Naive B cell (primary cell): ENCODE data around the gene RDM1. TPM values are rescaled to one million over a fixed set of nuclear protein-coding genes. Genes with fewer than 3 reads are reported as not detected.
A peak's percentile ranks its signal among the peaks of the same experiment; 100 is the strongest.

Experiments
- ATAC-seq, 2 donors: fragments of 150-1000 bp; cut with Tn5 transposase; 2 replicates each; pipeline ENCODE4 v1.10.0; 2021; ENCODE audit warnings: low read depth in 2 of 2, mild to moderate bottlenecking in 2 of 2, moderate library complexity in 2 of 2
- DNase-seq: peaks from one replicate; pipeline ENCODE4 v3.0.0; 2022
- H3K27ac Mint-ChIP-seq, 6 donors: one replicate each; pipeline ENCODE4 v1.8.0; 2020 to 2022; ENCODE audit warnings: mild to moderate bottlenecking in 6 of 6, mixed read lengths in 6 of 6, moderate library complexity in 5 of 6, inconsistent platforms in 2 of 6
- H3K27me3 Mint-ChIP-seq, 3 donors: one replicate each; pipeline ENCODE4 v1.8.0; 2021 to 2022; ENCODE audit warnings: mixed read lengths in 3 of 3, mild to moderate bottlenecking in 1 of 3
- H3K36me3 Mint-ChIP-seq, 2 donors: one replicate each; pipeline ENCODE4 v1.8.0; 2020 to 2022; ENCODE audit warnings: mixed read lengths in 2 of 2, inconsistent platforms in 1 of 2, mild to moderate bottlenecking in 1 of 2
- H3K4me1 Mint-ChIP-seq, 3 donors: one replicate each; pipeline ENCODE4 v1.8.0; 2020 to 2022; ENCODE audit warnings: mixed read lengths in 3 of 3, inconsistent platforms in 1 of 3, mild to moderate bottlenecking in 1 of 3, moderate library complexity in 1 of 3
- H3K4me3 Mint-ChIP-seq, 8 donors: one replicate each; pipeline ENCODE4 v1.8.0; 2020 to 2022; ENCODE audit warnings: mild to moderate bottlenecking in 8 of 8, mixed read lengths in 8 of 8, moderate library complexity in 8 of 8, inconsistent platforms in 2 of 8
- H3K9me3 Mint-ChIP-seq, 7 donors: one replicate each; pipeline ENCODE4 v1.8.0; 2020 to 2022; ENCODE audit warnings: mixed read lengths in 7 of 7, mild to moderate bottlenecking in 5 of 7, inconsistent platforms in 2 of 7, moderate library complexity in 1 of 7
- polyA plus RNA-seq, 6 donors: library from polyadenylated mRNA; unstranded; fragments of 300-500 nt; fragmentation: Illumina TruSeq; gene quantifications; one replicate each; pipeline ENCODE4 v1.2.3, GENCODE V29; 2021; ENCODE audit warnings: low read depth in 6 of 6

RDM1 gene
- polyA plus RNA-seq, 6 donors from 2014 or later: not detected

GRCh38 chr17:35889818-35890773 lies 40.5 kb downstream of the RDM1 start:
- no peak for DNase-seq
- no peak for ATAC-seq
- H3K4me1 Mint-ChIP-seq: peaks cover 0 to 4% (median 0%) of the 10 kb centered on the region in 3 donors
- peaks cover 0 to under 1% (median 0%) of the 10 kb centered on the region in 3 donors for H3K27me3 Mint-ChIP-seq
- H3K27ac Mint-ChIP-seq: no peak overlapping the region
- no peaks in the 10 kb centered on the region for H3K36me3 Mint-ChIP-seq
- no peaks in the 10 kb centered on the region for H3K9me3 Mint-ChIP-seq
- no peak overlapping the region for H3K4me3 Mint-ChIP-seq

GRCh38 chr17:35889241-35889640 lies 41.3 kb downstream of the RDM1 start:
- no peaks in the 10 kb centered on the region for H3K36me3 Mint-ChIP-seq
- no peak for DNase-seq
- H3K27me3 Mint-ChIP-seq: no peaks in the 10 kb centered on the region
- H3K4me3 Mint-ChIP-seq: no peak overlapping the region
- H3K9me3 Mint-ChIP-seq: no peaks in the 10 kb centered on the region
- no peak for ATAC-seq
- H3K27ac Mint-ChIP-seq: peak overlapping the region in 2 of 6 donors; percentile 20 to 62
- peaks cover 0 to 4% (median 0%) of the 10 kb centered on the region in 3 donors for H3K4me1 Mint-ChIP-seq

GRCh38 chr17:35879773-35880654 lies 50.6 kb downstream of the RDM1 start, which contains the start of gene CCL5:
CCL5 (minus strand) TSS chr17:35880360.
- Mint-ChIP-seq H3K36me3 (no peaks in the 10 kb centered on the region), H3K9me3 (no peaks in the 10 kb centered on the region), H3K27ac (peak within 1 kb of the TSS in 3 of 6 donors; percentile 9 to 54 (median 10)), H3K27me3 (peaks cover 0 to 6% (median 0%) of the 10 kb centered on the region in 3 donors), H3K4me3 (peak within 1 kb of the TSS in 5 of 8 donors; percentile 10 to 44 (median 37)), H3K4me1 (peaks cover 14 to 17% (median 15%) of the 10 kb centered on the region in 3 donors)
- no peak for DNase-seq
- ATAC-seq: peak; percentile 52 to 64

GRCh38 chr17:35878361-35878760 lies 52.2 kb downstream of the RDM1 start:
- Mint-ChIP-seq H3K4me3 (peak overlapping the region in 1 of 8 donors; percentile 20), H3K4me1 (peaks cover 14 to 17% (median 15%) of the 10 kb centered on the region in 3 donors), H3K36me3 (no peaks in the 10 kb centered on the region), H3K27me3 (peaks cover 0 to 6% (median 0%) of the 10 kb centered on the region in 3 donors), H3K9me3 (no peaks in the 10 kb centered on the region), H3K27ac (no peak overlapping the region)
- no peak for DNase-seq
- ATAC-seq: no peak

GRCh38 chr17:35877345-35878029 lies 53.1 kb downstream of the RDM1 start:
- Mint-ChIP-seq H3K27ac (peak overlapping the region in 1 of 6 donors; percentile 64), H3K9me3 (no peaks in the 10 kb centered on the region), H3K4me3 (no peak overlapping the region), H3K27me3 (peaks cover 0 to 6% (median 0%) of the 10 kb centered on the region in 3 donors), H3K4me1 (peaks cover 14 to 17% (median 15%) of the 10 kb centered on the region in 3 donors), H3K36me3 (no peaks in the 10 kb centered on the region)
- no peak for DNase-seq
- ATAC-seq: no peak

- ATAC-seq (no peak), DNase-seq (no peak)
- Mint-ChIP-seq H3K4me3 (no peak overlapping the region), H3K27ac (peak overlapping the region in 1 of 6 donors; percentile 23), H3K36me3 (no peaks in the 10 kb centered on the region), H3K27me3 (peaks cover 0 to 6% (median 0%) of the 10 kb centered on the region in 3 donors), H3K4me1 (peaks cover 15 to 17% (median 15%) of the 10 kb centered on the region in 3 donors), H3K9me3 (no peaks in the 10 kb centered on the region)
Observed at GRCh38 chr17:35876534-35876933, 54.0 kb downstream of the RDM1 start.

GRCh38 chr17:35875800-35876139 lies 54.8 kb downstream of the RDM1 start:
- peak overlapping the region in 3 of 6 donors; percentile 4 to 90 (median 10) for H3K27ac Mint-ChIP-seq
- H3K27me3 Mint-ChIP-seq: peaks cover 0 to 6% (median 0%) of the 10 kb centered on the region in 3 donors
- ATAC-seq: no peak

GRCh38 chr17:35875072-35875799 lies 55.3 kb downstream of the RDM1 start:
- Mint-ChIP-seq H3K27me3 (peaks cover 0 to 6% (median 0%) of the 10 kb centered on the region in 3 donors), H3K36me3 (no peaks in the 10 kb centered on the region), H3K9me3 (no peaks in the 10 kb centered on the region), H3K27ac (peak overlapping the region in 2 of 6 donors; percentile 4 to 10), H3K4me1 (peaks cover 16 to 20% (median 20%) of the 10 kb centered on the region in 3 donors), H3K4me3 (peak overlapping the region in 2 of 8 donors; percentile 16 to 74)
- DNase-seq: no peak
- ATAC-seq: no peak

More at GRCh38 chr17:35875800-35876139, 54.8 kb downstream of the RDM1 start:
- no peak for DNase-seq
- Mint-ChIP-seq H3K9me3 (no peaks in the 10 kb centered on the region), H3K36me3 (no peaks in the 10 kb centered on the region), H3K4me3 (peak overlapping the region in 3 of 8 donors; percentile 16 to 74 (median 68)), H3K4me1 (peaks cover 16 to 24% (median 20%) of the 10 kb centered on the region in 3 donors)

GRCh38 chr17:35872196-35872980 lies 58.2 kb downstream of the RDM1 start:
- no peak overlapping the region for H3K4me3 Mint-ChIP-seq
- no peaks in the 10 kb centered on the region for H3K9me3 Mint-ChIP-seq
- peaks cover 11 to 13% (median 12%) of the 10 kb centered on the region in 3 donors for H3K4me1 Mint-ChIP-seq
- H3K27ac Mint-ChIP-seq: no peak overlapping the region
- ATAC-seq: no peak
- DNase-seq: no peak
- no peaks in the 10 kb centered on the region for H3K36me3 Mint-ChIP-seq
- H3K27me3 Mint-ChIP-seq: peaks cover 0 to 6% (median 0%) of the 10 kb centered on the region in 3 donors

- DNase-seq: no peak
- Mint-ChIP-seq H3K4me1 (peaks cover 11 to 13% (median 12%) of the 10 kb centered on the region in 3 donors), H3K36me3 (no peaks in the 10 kb centered on the region), H3K4me3 (peak overlapping the region in 1 of 8 donors; percentile 38), H3K27ac (peak overlapping the region in 1 of 6 donors; percentile 74), H3K27me3 (no peaks in the 10 kb centered on the region), H3K9me3 (no peaks in the 10 kb centered on the region)
- ATAC-seq: peak; percentile 49 to 70
Observed at GRCh38 chr17:35870906-35871819, 59.4 kb downstream of the RDM1 start.

GRCh38 chr17:35868737-35869136 lies 61.8 kb downstream of the RDM1 start, which contains the start of gene HEATR9:
HEATR9 (minus strand) TSS chr17:35868891; CDS start chr17:35868742, 149 bp downstream.
- Mint-ChIP-seq H3K36me3 (no peaks in the 10 kb centered on the region), H3K27ac (peak within 1 kb of the TSS in 1 of 6 donors; percentile 54), H3K9me3 (no peaks in the 10 kb centered on the region), H3K27me3 (no peaks in the 10 kb centered on the region), H3K4me3 (no peak within 1 kb of the TSS), H3K4me1 (peaks cover 5 to 7% (median 5%) of the 10 kb centered on the region in 3 donors)
- DNase-seq (no peak), ATAC-seq (no peak)
